Nephron progenitor cell (in vitro differentiated cells): Measurements from ENCODE around the gene HLA-DQB1.
"Not testable (repeated sequence)": the region's sequence is repeated elsewhere in the genome, so short reads cannot be mapped to it uniquely, and the experiment has no call there.

Experiments
- DNase-seq: peaks from one replicate; pipeline ENCODE4 v3.0.0; 2021
- H3K27ac Mint-ChIP-seq: 2 replicates; pipeline ENCODE4 v1.8.0; 2021; ENCODE audit warnings: mild to moderate bottlenecking, moderate library complexity, mixed read lengths
- H3K27me3 Mint-ChIP-seq: 2 replicates; pipeline ENCODE4 v1.8.0; 2021; ENCODE audit warnings: mild to moderate bottlenecking, low read depth, mixed read lengths; ENCODE audit not compliant: poor library complexity
- H3K36me3 Mint-ChIP-seq: 2 replicates; pipeline ENCODE4 v1.8.0; 2021; ENCODE audit warnings: low read depth, mixed read lengths
- H3K4me1 Mint-ChIP-seq: 2 replicates; pipeline ENCODE4 v1.8.0; 2021; ENCODE audit warnings: mixed read lengths
- H3K4me3 Mint-ChIP-seq: 2 replicates; pipeline ENCODE4 v1.8.0; 2021; ENCODE audit warnings: mild to moderate bottlenecking, moderate library complexity, mixed read lengths
- H3K9me3 Mint-ChIP-seq: 2 replicates; pipeline ENCODE4 v1.8.0; 2021; ENCODE audit warnings: mild to moderate bottlenecking, moderate library complexity, mixed read lengths
- CTCF ChIP-seq: fragments of 200-600 bp; sonication (generic); IDR thresholded peaks from 2 replicates; pipeline ENCODE4 v1.5.0; 2021; ENCODE audit warnings: antibody characterized with exemption

HLA-DQB1 gene

GRCh38 chr6:32680055-32680454 lies 13.6 kb upstream of the HLA-DQB1 start:
- Mint-ChIP-seq H3K27me3 (peaks cover 10% of the 10 kb centered on the region), H3K4me1 (no peaks in the 10 kb centered on the region), H3K4me3 (no peak overlapping the region), H3K36me3 (no peaks in the 10 kb centered on the region), H3K9me3 (peaks cover 27% of the 10 kb centered on the region), H3K27ac (no peak overlapping the region)
- no peak for DNase-seq
- TF ChIP-seq CTCF, result no peak

GRCh38 chr6:32679492-32679891 lies 13.0 kb upstream of the HLA-DQB1 start:
- no peak overlapping the region for H3K27ac Mint-ChIP-seq
- no peak for TF ChIP-seq CTCF
- no peaks in the 10 kb centered on the region for H3K4me1 Mint-ChIP-seq
- H3K36me3 Mint-ChIP-seq, result no peaks in the 10 kb centered on the region
- no peak for DNase-seq
- no peak overlapping the region for H3K4me3 Mint-ChIP-seq
- peaks cover 10% of the 10 kb centered on the region for H3K27me3 Mint-ChIP-seq
- H3K9me3 Mint-ChIP-seq, result peaks cover 33% of the 10 kb centered on the region

GRCh38 chr6:32674123-32674522 lies 7.7 kb upstream of the HLA-DQB1 start:
- peaks cover 48% of the 10 kb centered on the region for H3K9me3 Mint-ChIP-seq
- H3K36me3 Mint-ChIP-seq, H3K27me3 Mint-ChIP-seq, DNase-seq, H3K4me3 Mint-ChIP-seq, H3K27ac Mint-ChIP-seq, H3K4me1 Mint-ChIP-seq: not testable (repeated sequence)

DNA sequence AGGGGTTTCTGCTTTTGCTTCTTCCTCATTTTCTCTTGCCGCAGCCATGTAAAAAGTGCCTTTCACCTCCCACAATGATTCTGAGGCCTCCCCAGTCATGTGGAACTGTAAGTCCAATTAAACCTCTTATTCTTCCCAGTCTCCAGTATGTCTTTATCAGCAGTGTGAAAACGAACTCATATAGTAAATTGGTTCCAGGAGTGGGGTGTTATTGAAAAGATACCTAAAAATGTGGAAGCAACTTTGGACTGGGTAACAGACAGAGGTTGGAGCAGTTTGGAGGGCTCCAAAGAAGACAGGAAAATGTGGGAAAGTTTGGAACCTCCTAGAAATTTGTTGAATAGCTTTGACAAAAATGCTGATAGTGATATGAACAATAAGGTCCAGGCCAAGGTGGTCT lies 5.5 kb upstream of the HLA-DQB1 start:
- not testable (repeated sequence) for H3K27me3 Mint-ChIP-seq

GRCh38 chr6:32669893-32670292 lies 3.4 kb upstream of the HLA-DQB1 start:
- H3K36me3 Mint-ChIP-seq, result peaks cover 4% of the 10 kb centered on the region
- TF ChIP-seq CTCF, result no peak
- peaks cover 26% of the 10 kb centered on the region for H3K9me3 Mint-ChIP-seq
- DNase-seq, result no peak
- H3K27me3 Mint-ChIP-seq, result peaks cover 23% of the 10 kb centered on the region
- H3K4me3 Mint-ChIP-seq, result no peak overlapping the region
- H3K27ac Mint-ChIP-seq, result no peak overlapping the region
- peaks cover 38% of the 10 kb centered on the region for H3K4me1 Mint-ChIP-seq

More for the DNA sequence above, 5.5 kb upstream of the HLA-DQB1 start:
- DNase-seq, H3K4me3 Mint-ChIP-seq, H3K27ac Mint-ChIP-seq, H3K36me3 Mint-ChIP-seq: not testable (repeated sequence)
- Mint-ChIP-seq H3K4me1 (peaks cover 20% of the 10 kb centered on the region), H3K9me3 (peaks cover 33% of the 10 kb centered on the region)

- H3K4me1 Mint-ChIP-seq, result peaks cover 38% of the 10 kb centered on the region
- no peak overlapping the region for H3K27ac Mint-ChIP-seq
- H3K4me3 Mint-ChIP-seq, result no peak overlapping the region
- H3K27me3 Mint-ChIP-seq, result peaks cover 28% of the 10 kb centered on the region
- peaks cover 19% of the 10 kb centered on the region for H3K9me3 Mint-ChIP-seq
- H3K36me3 Mint-ChIP-seq, result peaks cover 4% of the 10 kb centered on the region
- TF ChIP-seq CTCF, result no peak
- DNase-seq, result no peak
Measured at GRCh38 chr6:32669240-32669639, 2.8 kb upstream of the HLA-DQB1 start.

DNA sequence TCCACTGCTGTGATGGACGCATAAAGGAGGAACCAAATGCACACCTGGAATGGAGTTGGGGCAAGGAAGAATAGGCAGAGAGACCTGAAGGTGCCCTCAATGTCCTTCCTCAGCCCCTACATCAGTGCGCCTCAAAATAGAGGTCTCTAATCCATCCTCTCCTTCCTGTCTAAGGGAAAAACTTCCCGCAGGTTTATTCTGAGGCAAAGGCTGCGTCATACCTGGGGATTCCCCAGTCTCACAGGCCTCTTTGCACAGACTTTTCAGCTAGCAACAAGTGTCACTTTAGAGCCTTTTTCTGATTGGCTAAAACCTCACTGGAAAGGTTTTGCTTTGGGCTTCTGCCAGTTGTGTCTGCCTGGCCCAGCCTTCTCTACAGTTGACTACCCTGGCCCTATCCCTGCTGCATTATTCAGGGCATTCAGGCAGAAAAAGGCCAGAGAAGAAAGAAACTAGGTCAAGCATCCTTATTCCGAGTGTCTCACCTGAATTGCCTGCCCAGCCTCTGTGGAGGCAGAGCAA lies 1.8 kb upstream of the HLA-DQB1 start:
- no peak overlapping the region for H3K4me3 Mint-ChIP-seq
- H3K27me3 Mint-ChIP-seq, result peaks cover 35% of the 10 kb centered on the region
- TF ChIP-seq CTCF, result no peak
- no peak overlapping the region for H3K27ac Mint-ChIP-seq
- DNase-seq, result no peak
- H3K9me3 Mint-ChIP-seq, result peaks cover 13% of the 10 kb centered on the region
- peaks cover 38% of the 10 kb centered on the region for H3K4me1 Mint-ChIP-seq
- peaks cover 4% of the 10 kb centered on the region for H3K36me3 Mint-ChIP-seq
